Measurements from ENCODE around the gene LCOR. TPM values are rescaled to one million over a fixed set of nuclear protein-coding genes. Genes with fewer than 3 reads are reported as not detected.
A peak's percentile ranks its signal among the peaks of the same experiment; 100 is the strongest.

Gene LCOR
- polyA plus RNA-seq, 6 donors from 2014 or later, result 26.7 to 68.2 (median 47.2) TPM

DNA sequence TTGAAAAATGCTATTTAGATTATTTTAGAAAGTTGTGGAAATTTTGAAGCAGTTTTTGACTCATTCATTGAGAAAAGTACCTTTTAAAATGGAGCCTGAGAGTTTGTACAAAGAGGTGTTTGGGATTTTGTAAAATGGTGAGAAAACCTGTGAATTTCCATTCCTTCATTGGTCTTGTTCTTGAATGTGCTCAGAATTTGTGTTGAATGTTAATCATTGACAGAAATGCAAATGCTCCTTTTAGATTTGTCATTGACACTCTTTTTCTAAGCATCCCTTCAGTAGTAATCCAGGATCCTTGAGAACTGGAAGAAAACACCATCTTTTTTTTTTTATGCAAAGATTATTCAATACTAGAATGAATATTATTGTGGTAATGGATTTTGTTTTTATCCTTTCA, 74.8 kb downstream of the LCOR start:
- H3K4me1 Mint-ChIP-seq, result peaks cover 30 to 44% (median 31%) of the 10 kb centered on the region in 3 donors
- H3K36me3 Mint-ChIP-seq, result peaks cover 4 to 16% of the 10 kb centered on the region in 2 donors
- DNase-seq, result no peak
- no peaks in the 10 kb centered on the region for H3K9me3 Mint-ChIP-seq
- no peak overlapping the region for H3K4me3 Mint-ChIP-seq
- no peak for ATAC-seq (ENCODE audit: low read depth in 2 of 2)
- H3K27me3 Mint-ChIP-seq, result no peaks in the 10 kb centered on the region
- peak overlapping the region in 1 of 6 donors; percentile 56 for H3K27ac Mint-ChIP-seq

DNA sequence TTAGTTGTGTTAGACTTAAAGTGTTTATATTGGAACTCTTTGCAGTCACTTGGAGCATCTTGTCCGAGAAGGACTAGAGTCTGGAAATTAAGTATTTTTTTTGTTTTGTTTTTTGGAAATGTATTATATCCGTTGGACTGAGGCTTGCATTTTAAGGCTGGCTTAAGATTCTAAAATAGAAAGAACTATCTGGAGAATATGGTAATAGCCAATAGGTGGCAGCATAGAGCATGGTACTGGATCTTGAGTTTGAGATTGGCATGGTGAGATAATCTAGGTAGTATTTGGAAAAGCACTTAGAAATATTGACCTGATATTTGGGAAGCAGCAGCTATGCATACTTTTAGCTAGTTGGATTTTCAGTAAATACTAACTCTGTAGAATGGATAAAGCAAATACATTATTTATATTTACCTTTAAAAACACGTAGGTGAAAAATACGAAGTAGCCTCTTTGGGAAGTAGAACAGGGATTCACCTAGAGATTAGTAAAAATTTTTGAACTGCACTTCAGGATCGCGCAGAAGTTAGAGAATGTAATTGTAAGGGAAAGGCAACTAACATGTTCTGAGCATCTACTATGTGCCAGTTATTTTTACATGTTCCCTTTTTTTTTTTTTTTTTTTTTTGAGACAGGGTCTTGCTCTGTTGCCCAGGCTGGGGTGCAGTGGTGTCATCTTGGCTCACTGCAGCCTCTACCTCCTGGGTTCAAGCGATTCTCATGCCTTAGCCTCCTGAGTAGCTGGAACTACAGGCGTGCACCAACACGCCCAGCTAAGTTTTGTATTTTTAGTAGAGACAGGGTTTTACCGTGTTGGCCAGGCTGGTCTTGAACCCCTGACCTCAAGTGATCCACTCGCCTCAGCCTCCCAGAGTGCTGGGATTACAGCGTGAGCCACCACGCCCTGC, 78.6 kb downstream of the LCOR start:
- Mint-ChIP-seq H3K27ac (peak overlapping the region in 4 of 6 donors; percentile 2 to 85 (median 54)), H3K36me3 (peaks cover 10 to 15% of the 10 kb centered on the region in 2 donors), H3K4me1 (peaks cover 19 to 23% (median 20%) of the 10 kb centered on the region in 3 donors), H3K27me3 (no peaks in the 10 kb centered on the region), H3K9me3 (no peaks in the 10 kb centered on the region), H3K4me3 (no peak overlapping the region)
- peak; percentile 30 for DNase-seq
- peak in 1 of 2 donors; percentile 53 for ATAC-seq (ENCODE audit: low read depth in 2 of 2)

DNA sequence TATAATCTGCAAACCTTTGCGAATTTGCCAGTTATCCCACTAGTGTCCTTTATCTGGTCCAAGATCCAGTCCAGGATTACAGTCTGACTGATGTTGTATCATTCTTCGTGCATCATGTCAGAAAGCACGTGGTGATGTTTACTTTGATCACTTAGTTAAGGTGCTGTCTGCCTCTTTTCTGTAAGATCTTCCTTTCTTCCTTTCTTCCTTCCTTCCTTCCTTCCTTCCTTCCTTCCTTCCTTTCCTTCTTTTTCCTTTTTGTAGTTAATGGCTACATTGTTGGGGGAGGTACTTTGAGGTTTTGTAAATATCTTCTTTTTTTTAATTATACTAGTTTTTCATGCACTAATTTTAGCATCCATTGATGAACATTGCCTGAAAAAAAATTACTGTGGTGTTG, 80.3 kb downstream of the LCOR start:
- peaks cover 20 to 31% (median 23%) of the 10 kb centered on the region in 3 donors for H3K4me1 Mint-ChIP-seq
- peak overlapping the region in 2 of 6 donors; percentile 2 to 43 for H3K27ac Mint-ChIP-seq
- no peaks in the 10 kb centered on the region for H3K9me3 Mint-ChIP-seq
- no peak for ATAC-seq (ENCODE audit: low read depth in 2 of 2)
- H3K36me3 Mint-ChIP-seq, result peaks cover 10 to 15% of the 10 kb centered on the region in 2 donors
- H3K27me3 Mint-ChIP-seq, result no peaks in the 10 kb centered on the region
- H3K4me3 Mint-ChIP-seq, result no peak overlapping the region
- no peak for DNase-seq

DNA sequence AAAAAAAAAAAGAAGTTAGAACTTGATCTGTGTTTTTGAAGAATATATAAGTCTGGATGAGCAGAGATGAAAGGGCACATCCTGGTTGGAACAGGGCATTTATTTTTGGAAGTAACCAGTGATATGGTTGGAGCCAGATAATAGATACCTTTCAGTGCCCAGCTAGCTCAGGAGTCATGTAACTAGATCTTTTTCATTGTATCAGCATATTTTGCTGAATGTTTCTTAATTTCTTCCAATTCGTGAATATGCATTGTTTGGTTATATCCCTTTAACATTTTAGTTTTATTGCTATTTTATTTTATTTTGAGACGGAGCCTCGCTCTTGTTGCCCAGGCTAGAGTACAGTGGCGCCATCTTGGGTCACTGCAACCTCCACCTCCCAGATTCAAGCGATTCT, 81.8 kb downstream of the LCOR start:
- DNase-seq, result no peak
- ATAC-seq (ENCODE audit: low read depth in 2 of 2), result no peak
- Mint-ChIP-seq H3K9me3 (no peaks in the 10 kb centered on the region), H3K36me3 (peaks cover 6 to 15% of the 10 kb centered on the region in 2 donors), H3K4me3 (no peak overlapping the region), H3K4me1 (peaks cover 30 to 37% (median 31%) of the 10 kb centered on the region in 3 donors), H3K27ac (peak overlapping the region in 1 of 6 donors; percentile 58), H3K27me3 (no peaks in the 10 kb centered on the region)

DNA sequence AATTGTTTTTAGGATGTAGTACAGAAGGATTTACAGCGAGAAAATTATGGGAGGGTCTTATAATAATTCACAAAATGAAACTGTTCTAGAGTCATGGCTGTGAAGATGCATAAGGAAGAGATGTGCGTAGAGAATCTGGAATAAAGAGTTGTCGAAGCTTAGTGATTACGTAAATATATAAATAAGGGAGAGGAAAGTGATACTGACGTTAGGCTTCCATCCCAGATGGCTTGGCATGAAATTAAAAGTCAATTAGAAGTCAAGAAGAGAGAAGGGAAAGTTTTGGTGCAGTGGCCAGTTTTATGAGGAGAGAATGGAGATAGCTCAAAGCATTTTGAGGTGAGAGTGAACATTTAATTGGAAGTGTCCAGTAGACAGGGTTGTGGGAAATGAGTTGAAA, 85.5 kb downstream of the LCOR start:
- H3K9me3 Mint-ChIP-seq, result no peaks in the 10 kb centered on the region
- peaks cover 0 to 7% of the 10 kb centered on the region in 2 donors for H3K36me3 Mint-ChIP-seq
- H3K27me3 Mint-ChIP-seq, result no peaks in the 10 kb centered on the region
- DNase-seq (no peak), ATAC-seq (ENCODE audit: low read depth in 2 of 2) (no peak)
- H3K4me3 Mint-ChIP-seq, result no peak overlapping the region
- peak overlapping the region in 4 of 6 donors; percentile 8 to 62 (median 28) for H3K27ac Mint-ChIP-seq
- peaks cover 36 to 45% (median 36%) of the 10 kb centered on the region in 3 donors for H3K4me1 Mint-ChIP-seq

DNA sequence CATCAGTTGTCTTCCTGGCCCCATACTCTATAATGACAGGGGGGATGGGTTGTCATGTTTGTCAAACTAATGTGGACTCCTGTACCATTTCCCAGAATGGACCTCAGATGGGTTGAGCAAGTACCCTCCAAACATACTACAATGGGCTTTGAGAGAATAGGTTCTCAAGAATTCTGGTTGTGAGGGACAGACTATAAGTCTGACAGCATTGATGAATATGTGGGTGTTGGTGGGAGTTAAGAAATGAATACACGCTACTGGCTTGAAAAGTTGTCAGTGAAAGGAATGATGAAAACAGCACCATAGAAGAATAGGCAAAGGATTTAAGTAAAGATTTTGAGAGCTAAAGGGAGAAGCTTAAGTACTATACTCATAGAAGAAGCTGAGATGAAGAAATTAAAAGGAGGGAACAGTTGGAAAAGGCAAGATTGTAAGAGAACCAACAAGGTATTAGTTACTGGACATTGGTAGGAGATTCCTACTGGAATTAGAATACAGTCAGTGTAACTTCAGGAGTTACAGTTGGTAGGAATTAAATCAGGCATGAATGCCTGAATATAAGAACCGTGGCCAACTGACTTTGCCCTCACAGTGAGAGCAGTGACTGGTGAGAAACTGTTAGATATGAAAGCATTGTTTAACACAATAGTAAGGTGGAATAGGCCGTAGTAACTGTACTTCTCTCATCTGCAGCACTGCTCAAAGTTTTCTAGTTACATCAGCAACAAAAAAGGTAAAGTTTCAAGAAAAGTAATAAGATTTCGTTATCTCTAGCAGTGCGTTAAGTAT, 86.3 kb downstream of the LCOR start:
- no peaks in the 10 kb centered on the region for H3K27me3 Mint-ChIP-seq
- peak overlapping the region in 1 of 8 donors; percentile 1 for H3K4me3 Mint-ChIP-seq
- H3K27ac Mint-ChIP-seq, result peak overlapping the region in 4 of 6 donors; percentile 2 to 62 (median 50)
- H3K9me3 Mint-ChIP-seq, result no peaks in the 10 kb centered on the region
- DNase-seq (no peak), ATAC-seq (ENCODE audit: low read depth in 2 of 2) (no peak)
- H3K4me1 Mint-ChIP-seq, result peaks cover 35 to 45% (median 38%) of the 10 kb centered on the region in 3 donors
- H3K36me3 Mint-ChIP-seq, result peaks cover 0 to under 1% of the 10 kb centered on the region in 2 donors

DNA sequence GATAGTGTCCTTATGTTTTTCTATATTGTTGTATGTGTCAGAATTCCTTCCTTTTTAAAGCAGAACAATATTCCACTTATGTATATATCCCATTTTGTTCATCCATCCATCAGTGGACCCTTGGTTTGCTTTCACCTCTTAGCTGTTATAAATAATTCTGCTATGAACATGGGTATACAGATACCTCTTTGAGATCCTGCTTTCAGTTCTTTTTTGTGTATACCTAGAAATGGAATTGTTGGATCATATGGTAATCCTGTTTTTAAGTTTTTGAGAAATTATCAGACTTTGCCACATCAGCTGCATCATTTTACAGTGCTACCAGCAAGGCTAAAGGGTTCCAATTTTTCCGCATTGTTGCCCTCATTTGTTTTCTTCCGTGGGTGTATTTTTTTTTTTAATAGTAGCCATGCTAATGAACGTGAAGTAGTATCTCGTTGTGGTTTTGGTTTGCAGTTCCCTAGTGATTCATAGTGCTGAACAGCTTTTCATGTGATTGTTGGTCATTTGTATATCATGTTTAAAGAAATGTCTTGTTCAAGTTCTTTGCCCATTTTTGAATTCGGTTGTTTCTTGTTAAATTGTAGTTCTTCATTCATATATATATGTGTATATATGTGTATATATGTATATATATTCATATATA, 87.8 kb downstream of the LCOR start:
- DNase-seq (no peak), ATAC-seq (ENCODE audit: low read depth in 2 of 2) (peak; percentile 51 to 63)
- H3K9me3 Mint-ChIP-seq, result no peaks in the 10 kb centered on the region
- peak overlapping the region in 5 of 8 donors; percentile 10 to 55 (median 30) for H3K4me3 Mint-ChIP-seq
- peaks cover 36 to 40% (median 37%) of the 10 kb centered on the region in 3 donors for H3K4me1 Mint-ChIP-seq
- H3K36me3 Mint-ChIP-seq, result no peaks in the 10 kb centered on the region
- H3K27ac Mint-ChIP-seq, result peak overlapping the region in 3 of 6 donors; percentile 47 to 73 (median 62)
- H3K27me3 Mint-ChIP-seq, result no peaks in the 10 kb centered on the region

DNA sequence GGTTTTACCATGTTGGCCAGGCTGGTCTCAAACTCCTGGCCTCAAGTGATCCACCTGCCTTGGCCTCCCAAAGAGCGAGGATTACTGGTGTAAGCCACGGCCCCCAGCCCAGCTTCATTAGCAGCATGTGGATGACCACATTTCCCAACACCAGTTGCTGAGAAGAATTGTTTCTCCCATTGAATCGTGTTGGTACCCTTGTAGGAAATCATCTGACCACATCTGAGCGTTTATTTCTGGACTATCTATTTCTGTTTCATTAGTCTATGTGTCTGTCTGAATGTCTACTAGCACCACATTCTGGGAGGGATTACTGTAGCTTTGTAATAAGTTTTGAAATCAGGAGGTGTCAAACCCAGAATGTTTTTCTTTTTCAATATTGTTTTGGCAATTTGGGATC, 89.6 kb downstream of the LCOR start:
- Mint-ChIP-seq H3K4me1 (peaks cover 36 to 46% (median 40%) of the 10 kb centered on the region in 3 donors), H3K27me3 (no peaks in the 10 kb centered on the region), H3K9me3 (no peaks in the 10 kb centered on the region), H3K4me3 (no peak overlapping the region), H3K36me3 (peaks cover 0 to 7% of the 10 kb centered on the region in 2 donors), H3K27ac (no peak overlapping the region)
- ATAC-seq (ENCODE audit: low read depth in 2 of 2) (no peak), DNase-seq (no peak)

DNA sequence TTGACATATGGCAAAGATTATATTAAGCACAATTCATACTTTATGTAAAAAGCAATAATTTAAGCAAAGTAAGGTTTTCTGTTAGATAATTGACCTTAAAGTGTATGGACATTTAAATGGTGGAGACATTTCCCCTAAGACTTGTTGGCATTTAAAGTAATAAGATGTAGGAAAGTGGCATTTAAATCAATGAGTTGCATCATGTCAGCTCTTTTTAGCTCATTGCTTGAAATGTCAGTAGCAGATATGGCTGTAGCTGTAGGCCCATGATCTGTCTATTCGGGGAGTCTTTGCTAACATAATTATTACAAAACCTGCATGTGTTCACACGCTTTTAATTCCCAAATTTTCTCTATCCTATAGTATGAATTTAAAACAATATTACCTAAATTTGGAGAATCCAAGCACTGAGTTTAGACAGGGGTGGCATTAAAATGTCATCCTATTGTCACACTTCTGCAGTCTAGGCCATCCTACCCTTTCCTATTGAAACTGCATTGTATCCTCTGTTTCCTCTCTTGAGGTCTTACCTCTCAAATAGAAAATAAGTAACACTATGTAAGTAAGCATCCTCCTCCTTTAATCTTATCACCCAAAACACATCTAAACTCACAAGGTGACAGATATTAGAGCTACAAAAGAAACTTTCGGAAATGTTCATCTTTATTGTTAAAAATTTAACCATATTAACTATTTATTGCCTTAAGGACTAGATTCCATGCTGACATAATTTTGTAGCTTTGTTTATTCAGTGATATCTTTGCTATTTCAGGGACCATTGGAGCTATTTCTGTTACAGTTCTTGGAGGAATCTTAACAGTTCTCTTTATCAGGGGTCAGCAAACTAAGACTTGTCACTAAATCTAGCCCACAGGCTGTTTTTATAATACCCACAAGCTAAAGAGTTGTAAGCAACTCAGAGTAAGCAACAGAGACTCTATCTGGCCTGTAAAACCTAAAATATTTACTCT, 91.2 kb downstream of the LCOR start:
- H3K27me3 Mint-ChIP-seq, result no peaks in the 10 kb centered on the region
- ATAC-seq (ENCODE audit: low read depth in 2 of 2), result no peak
- DNase-seq, result no peak
- no peak overlapping the region for H3K4me3 Mint-ChIP-seq
- H3K27ac Mint-ChIP-seq, result peak overlapping the region in 2 of 6 donors; percentile 12 to 21
- no peaks in the 10 kb centered on the region for H3K9me3 Mint-ChIP-seq
- H3K4me1 Mint-ChIP-seq, result peaks cover 25 to 32% (median 31%) of the 10 kb centered on the region in 3 donors
- peaks cover 3 to 11% of the 10 kb centered on the region in 2 donors for H3K36me3 Mint-ChIP-seq

DNA sequence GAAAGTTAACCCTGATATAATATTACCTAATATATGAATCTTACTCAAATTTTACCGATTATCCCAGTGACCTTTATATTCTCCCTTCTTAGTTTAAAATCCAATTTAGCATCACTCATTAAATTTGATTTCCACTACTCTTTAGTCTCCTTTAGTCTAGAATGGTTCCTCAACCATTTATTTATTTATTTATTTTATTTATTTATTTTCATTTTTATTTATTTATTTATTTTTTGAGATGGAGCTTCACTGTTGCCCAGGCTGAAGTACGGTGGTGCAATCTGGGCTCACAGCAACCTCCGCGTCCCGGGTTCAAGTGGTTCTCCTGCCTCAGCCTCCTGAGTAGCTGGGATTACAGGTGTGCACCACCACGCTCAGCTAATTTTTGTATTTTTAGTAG, 92.8 kb downstream of the LCOR start:
- Mint-ChIP-seq H3K9me3 (no peaks in the 10 kb centered on the region), H3K27me3 (no peaks in the 10 kb centered on the region), H3K36me3 (peaks cover 9 to 21% of the 10 kb centered on the region in 2 donors), H3K4me1 (peaks cover 21 to 32% (median 26%) of the 10 kb centered on the region in 3 donors), H3K27ac (no peak overlapping the region), H3K4me3 (no peak overlapping the region)
- ATAC-seq (ENCODE audit: low read depth in 2 of 2), result no peak
- DNase-seq, result no peak

DNA sequence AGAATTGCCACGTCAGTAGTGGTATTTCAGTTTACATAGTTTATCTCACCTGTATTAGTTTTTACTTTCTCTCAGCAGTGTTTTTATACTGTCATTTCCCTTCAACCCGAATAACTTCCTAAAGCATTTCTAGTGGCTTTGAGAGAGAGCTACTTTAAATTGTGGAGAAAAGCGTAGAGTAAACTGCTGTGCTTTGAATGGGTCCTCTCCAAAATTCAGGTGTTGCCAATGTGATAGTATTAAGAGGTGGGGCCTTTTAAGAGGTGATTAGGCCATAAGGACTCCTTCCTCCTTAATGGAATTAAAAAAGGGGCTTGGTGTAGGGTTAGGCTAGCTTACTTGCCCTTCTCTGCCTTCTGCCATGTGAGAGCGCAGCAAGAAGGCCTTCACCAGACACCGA, 98.4 kb downstream of the LCOR start:
- H3K27me3 Mint-ChIP-seq, result no peaks in the 10 kb centered on the region
- DNase-seq (no peak), ATAC-seq (ENCODE audit: low read depth in 2 of 2) (no peak)
- H3K36me3 Mint-ChIP-seq, result peaks cover 9 to 21% of the 10 kb centered on the region in 2 donors
- H3K4me1 Mint-ChIP-seq, result peaks cover 22 to 30% (median 26%) of the 10 kb centered on the region in 3 donors
- no peaks in the 10 kb centered on the region for H3K9me3 Mint-ChIP-seq
- H3K4me3 Mint-ChIP-seq, result no peak overlapping the region
- peak overlapping the region in 4 of 6 donors; percentile 18 to 65 (median 54) for H3K27ac Mint-ChIP-seq

DNA sequence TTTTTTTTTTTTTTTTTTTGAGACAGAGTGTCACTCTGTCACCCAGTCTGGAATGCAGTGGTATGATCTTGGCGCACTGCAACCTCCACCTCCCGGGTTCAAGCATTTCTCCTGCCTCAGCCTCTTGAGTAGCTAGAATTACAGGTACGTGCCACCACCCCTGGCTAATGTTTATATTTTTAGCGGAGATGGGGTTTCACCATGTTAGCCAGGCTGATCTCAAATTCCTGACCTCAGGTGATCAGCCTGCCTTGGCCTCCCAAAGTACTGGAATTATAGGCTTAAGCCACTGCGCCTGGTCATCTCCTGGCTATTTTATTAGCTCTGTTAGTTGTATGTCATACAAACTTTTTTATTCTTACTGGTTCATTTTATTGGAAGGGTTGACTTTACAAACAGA, 103.0 kb downstream of the LCOR start:
- H3K4me3 Mint-ChIP-seq, result no peak overlapping the region
- no peaks in the 10 kb centered on the region for H3K27me3 Mint-ChIP-seq
- DNase-seq, result no peak
- peaks cover 8 to 25% (median 16%) of the 10 kb centered on the region in 3 donors for H3K4me1 Mint-ChIP-seq
- H3K9me3 Mint-ChIP-seq, result no peaks in the 10 kb centered on the region
- H3K27ac Mint-ChIP-seq, result no peak overlapping the region
- peaks cover 0 to 10% of the 10 kb centered on the region in 2 donors for H3K36me3 Mint-ChIP-seq
- no peak for ATAC-seq (ENCODE audit: low read depth in 2 of 2)

Measured in naive B cell (primary cell).